ENCODE data around the gene PTP4A2.

DNA sequence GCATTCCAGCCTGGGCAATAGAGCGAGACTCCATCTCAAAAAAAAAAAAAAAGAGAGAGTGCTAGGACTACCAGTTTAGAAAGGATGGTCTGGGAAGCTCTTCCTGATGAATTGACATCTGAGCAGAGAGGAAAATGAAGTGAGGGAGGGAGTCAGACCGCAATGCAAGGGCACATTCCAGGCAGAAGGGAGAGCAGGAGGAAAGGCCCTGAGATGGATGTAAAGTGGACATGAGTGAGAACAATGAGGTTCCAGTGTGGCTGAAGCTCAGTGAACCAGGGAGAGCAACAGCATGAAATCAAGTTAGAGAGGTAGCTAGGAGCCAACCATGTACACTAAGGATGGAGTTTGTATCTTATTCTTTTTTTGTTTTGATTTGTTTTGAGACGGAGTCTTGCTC is 66.5 kb downstream of the PTP4A2 start:
- TF ChIP-seq, protein P1, sequence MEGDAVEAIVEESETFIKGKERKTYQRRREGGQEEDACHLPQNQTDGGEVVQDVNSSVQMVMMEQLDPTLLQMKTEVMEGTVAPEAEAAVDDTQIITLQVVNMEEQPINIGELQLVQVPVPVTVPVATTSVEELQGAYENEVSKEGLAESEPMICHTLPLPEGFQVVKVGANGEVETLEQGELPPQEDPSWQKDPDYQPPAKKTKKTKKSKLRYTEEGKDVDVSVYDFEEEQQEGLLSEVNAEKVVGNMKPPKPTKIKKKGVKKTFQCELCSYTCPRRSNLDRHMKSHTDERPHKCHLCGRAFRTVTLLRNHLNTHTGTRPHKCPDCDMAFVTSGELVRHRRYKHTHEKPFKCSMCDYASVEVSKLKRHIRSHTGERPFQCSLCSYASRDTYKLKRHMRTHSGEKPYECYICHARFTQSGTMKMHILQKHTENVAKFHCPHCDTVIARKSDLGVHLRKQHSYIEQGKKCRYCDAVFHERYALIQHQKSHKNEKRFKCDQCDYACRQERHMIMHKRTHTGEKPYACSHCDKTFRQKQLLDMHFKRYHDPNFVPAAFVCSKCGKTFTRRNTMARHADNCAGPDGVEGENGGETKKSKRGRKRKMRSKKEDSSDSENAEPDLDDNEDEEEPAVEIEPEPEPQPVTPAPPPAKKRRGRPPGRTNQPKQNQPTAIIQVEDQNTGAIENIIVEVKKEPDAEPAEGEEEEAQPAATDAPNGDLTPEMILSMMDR (IDR thresholded peaks at IDR 0.05 in 4 of 5, conservative IDR thresholded peaks at IDR 0.05 in 1 of 5), result no peak
- no peak for TF ChIP-seq POLR2A (IDR thresholded peaks at IDR 0.05)
